PC-3 (cell line): ENCODE measurements around the gene KLHL7. TPM values are rescaled to one million over a fixed set of nuclear protein-coding genes. Genes with fewer than 3 reads are reported as not detected.
A peak's percentile ranks its signal among the peaks of the same experiment; 100 is the strongest.

Source experiments
- ATAC-seq: fragments of 200-7000 bp; cut with Tn5 transposase; 2 replicates; pipeline ENCODE4 v1.9.1; 2020; ENCODE audit warnings: mild to moderate bottlenecking, moderate library complexity
- BruUV-seq: library from RNA; stranded (reverse); fragments of 400-500 nt; replicated peaks from 2 replicates; lab custom pipeline; 2021; lab: Mats Ljungman, UMichigan
- CTCF ChIA-PET: fragments of 300-600 bp; sonication (Branson Sonifier 250); formaldehyde crosslinking; loops from one replicate; lab custom pipeline; 2022; ENCODE audit warnings: antibody characterized with exemption; lab: Charles Lee
- POLR2A ChIA-PET: fragments of 300-600 bp; sonication (Branson Sonifier 250); formaldehyde crosslinking; loops from one replicate; lab custom pipeline; 2022; ENCODE audit warnings: antibody characterized with exemption; ENCODE audit not compliant: unreplicated experiment; lab: Charles Lee
- DNase-seq: peaks from one replicate; pipeline ENCODE4 v3.0.0-alpha.2; 2015
- H2AFZ ChIP-seq: fragments of 300-600 bp; sonication (generic); 2 replicates; pipeline ENCODE4 v1.6.0; 2016; ENCODE audit warnings: antibody characterized with exemption, low read length
- H3F3A ChIP-seq: fragments of 300-600 bp; sonication (generic); one replicate; pipeline ENCODE4 v1.6.0; 2017; ENCODE audit warnings: antibody characterized with exemption, low read length, control low read depth, mild to moderate bottlenecking; ENCODE audit not compliant: unreplicated experiment
- H3K27ac ChIP-seq: fragments of 300-600 bp; sonication (generic); 2 replicates; pipeline ENCODE4 v1.5.1; 2016; ENCODE audit warnings: mild to moderate bottlenecking, low read length
- H3K27me3 ChIP-seq: fragments of 300-600 bp; sonication (generic); 2 replicates; pipeline ENCODE4 v1.6.1; 2016; ENCODE audit warnings: low read length, mixed read lengths
- H3K36me3 ChIP-seq: fragments of 300-600 bp; sonication (generic); 2 replicates; pipeline ENCODE4 v1.6.1; 2016; ENCODE audit warnings: low read depth, mixed run types, low read length, mixed read lengths
- H3K4me1 ChIP-seq: fragments of 300-600 bp; sonication (generic); 2 replicates; pipeline ENCODE4 v1.5.1; 2016; ENCODE audit warnings: low read length; ENCODE audit not compliant: insufficient read depth
- H3K4me2 ChIP-seq: fragments of 300-600 bp; sonication (generic); 2 replicates; pipeline ENCODE4 v1.6.0; 2016; ENCODE audit warnings: low read length
- H3K4me3 ChIP-seq: fragments of 300-600 bp; sonication (generic); 2 replicates; pipeline ENCODE4 v1.5.1; 2016; ENCODE audit warnings: mild to moderate bottlenecking, low read length, mixed read lengths
- H3K79me2 ChIP-seq: fragments of 300-600 bp; sonication (generic); 2 replicates; pipeline ENCODE4 v1.6.1; 2017; ENCODE audit warnings: low read length, mixed read lengths
- H3K9ac ChIP-seq: fragments of 300-600 bp; sonication (generic); 2 replicates; pipeline ENCODE4 v1.6.0; 2016; ENCODE audit warnings: mild to moderate bottlenecking, low read length
- H3K9me2 ChIP-seq: fragments of 300-600 bp; sonication (generic); replicated peaks from 2 replicates; pipeline ENCODE4 v1.6.1; 2016; ENCODE audit warnings: mixed run types, low read length, mixed read lengths
- H3K9me3 ChIP-seq: fragments of 300-600 bp; sonication (generic); 2 replicates; pipeline ENCODE4 v1.6.1; 2016; ENCODE audit warnings: low read length, mixed read lengths
- H4K20me1 ChIP-seq: fragments of 300-600 bp; sonication (generic); 2 replicates; pipeline ENCODE4 v1.6.1; 2016; ENCODE audit warnings: low read length, mixed read lengths
- EZH2 ChIP-seq: fragments of 300-600 bp; sonication (generic); IDR thresholded peaks from one replicate; pipeline ENCODE4 v1.6.1; 2017; ENCODE audit warnings: antibody characterized with exemption, mild to moderate bottlenecking, low read length; ENCODE audit not compliant: unreplicated experiment
- EZH2phosphoT487 ChIP-seq: fragments of 300-600 bp; sonication (generic); IDR thresholded peaks from 2 replicates; pipeline ENCODE4 v1.6.1; 2018; ENCODE audit warnings: mild to moderate bottlenecking, antibody characterized with exemption, low read length, borderline replicate concordance
- intact Hi-C: fragments of 100-400 bp; cut with micrococcal nuclease; formaldehyde crosslinking; loops from 2 replicates; pipeline ENCODE4 v1.9.0; 2023
- total RNA-seq: library from RNA; depleted of rRNA; stranded (reverse); fragments of >200 nt; gene quantifications from 2 replicates; pipeline ENCODE4 v1.2.3, GENCODE V29; 2014
- TF ChIP-seq, protein P1 (sequence below): fragments of 300-600 bp; sonication (generic); conservative IDR thresholded peaks from 2 replicates; pipeline ENCODE4 v1.5.1; 2017; ENCODE audit warnings: antibody characterized with exemption, low read depth, mild to moderate bottlenecking, low read length

KLHL7 gene
- total RNA-seq, 1 experiment from 2014 or later: 31.1 TPM

DNA sequence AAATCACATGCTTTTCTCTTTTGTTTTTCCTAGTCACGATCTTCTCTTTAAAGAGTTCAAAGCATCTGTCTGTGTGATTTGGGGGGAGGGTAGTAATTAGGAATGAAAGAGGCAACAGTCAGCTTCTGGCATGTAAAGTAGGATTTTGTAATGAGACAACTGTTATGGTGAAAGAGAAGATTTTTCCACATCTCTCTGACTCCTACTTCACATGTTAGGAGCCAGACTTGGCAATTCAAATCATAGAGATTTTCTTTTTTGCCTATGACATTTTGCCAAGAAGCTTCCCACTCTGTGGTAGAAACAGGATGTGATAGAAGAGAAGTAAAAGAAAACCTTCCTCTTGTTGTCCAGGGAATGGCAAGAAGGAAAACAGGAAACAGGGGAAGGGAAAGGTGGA lies 38.3 kb upstream of the KLHL7 start:
- POLR2A ChIA-PET: no interaction called here

DNA sequence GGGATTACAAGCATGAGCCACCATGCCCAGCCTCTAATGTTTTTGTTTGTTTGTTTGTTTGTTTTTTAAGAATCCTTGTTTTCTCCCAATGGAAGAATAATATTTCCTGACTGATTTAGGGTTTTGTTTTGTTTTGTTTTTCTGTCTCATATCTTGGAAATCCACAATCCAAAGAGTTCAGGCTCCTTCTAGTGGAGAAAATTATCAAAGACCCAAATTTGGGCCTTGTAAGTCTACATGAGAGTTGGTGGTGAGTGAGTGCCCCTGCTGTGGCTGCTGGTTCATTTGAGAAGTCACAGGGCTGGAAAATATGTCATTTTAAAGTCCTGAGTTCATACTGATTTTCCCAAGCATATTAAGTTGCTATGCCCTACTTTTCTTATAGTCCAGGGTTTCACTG lies 33.5 kb upstream of the KLHL7 start:
- intact Hi-C loops: loop anchor here (5.0 kb wide), 1 partner anchor 345 kb away; the partner anchor contains the start of gene IL6
- peak; percentile 24 for DNase-seq
- H3K4me1 ChIP-seq: peaks cover 21% of the 10 kb centered on the region
- no peaks in the 10 kb centered on the region for H3K9me3 ChIP-seq
- H3K79me2 ChIP-seq: no peaks in the 10 kb centered on the region
- no peak overlapping the region for H3K9ac ChIP-seq
- no peak for TF ChIP-seq EZH2phosphoT487
- TF ChIP-seq, protein P1, sequence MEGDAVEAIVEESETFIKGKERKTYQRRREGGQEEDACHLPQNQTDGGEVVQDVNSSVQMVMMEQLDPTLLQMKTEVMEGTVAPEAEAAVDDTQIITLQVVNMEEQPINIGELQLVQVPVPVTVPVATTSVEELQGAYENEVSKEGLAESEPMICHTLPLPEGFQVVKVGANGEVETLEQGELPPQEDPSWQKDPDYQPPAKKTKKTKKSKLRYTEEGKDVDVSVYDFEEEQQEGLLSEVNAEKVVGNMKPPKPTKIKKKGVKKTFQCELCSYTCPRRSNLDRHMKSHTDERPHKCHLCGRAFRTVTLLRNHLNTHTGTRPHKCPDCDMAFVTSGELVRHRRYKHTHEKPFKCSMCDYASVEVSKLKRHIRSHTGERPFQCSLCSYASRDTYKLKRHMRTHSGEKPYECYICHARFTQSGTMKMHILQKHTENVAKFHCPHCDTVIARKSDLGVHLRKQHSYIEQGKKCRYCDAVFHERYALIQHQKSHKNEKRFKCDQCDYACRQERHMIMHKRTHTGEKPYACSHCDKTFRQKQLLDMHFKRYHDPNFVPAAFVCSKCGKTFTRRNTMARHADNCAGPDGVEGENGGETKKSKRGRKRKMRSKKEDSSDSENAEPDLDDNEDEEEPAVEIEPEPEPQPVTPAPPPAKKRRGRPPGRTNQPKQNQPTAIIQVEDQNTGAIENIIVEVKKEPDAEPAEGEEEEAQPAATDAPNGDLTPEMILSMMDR: peak; percentile 44; the same call in 1 of the 2 replicates
- no peak overlapping the region for H3K27ac ChIP-seq
- 0 out of 2 replicates have a peak, but pooled peaks have one; percentile 25 for ATAC-seq
- H3K4me3 ChIP-seq: no peak overlapping the region
- ChIA-PET POLR2A (no interaction called here), CTCF (interaction anchor here (0.6 kb wide), 2 partner anchors 13 to 399 kb away, joined by 3 to 5 read pairs; no protein-coding TSS in a partner anchor)
- H3K9me2 ChIP-seq: no peaks in the 10 kb centered on the region
- no peak overlapping the region for H3K4me2 ChIP-seq
- no peaks in the 10 kb centered on the region for H3K27me3 ChIP-seq
- H3K36me3 ChIP-seq: no peaks in the 10 kb centered on the region
- H4K20me1 ChIP-seq: no peaks in the 10 kb centered on the region
- no peak overlapping the region for H2AFZ ChIP-seq
- H3F3A ChIP-seq: no peaks in the 10 kb centered on the region
- no TSS peak for BruUV-seq

More for the DNA sequence above, 38.3 kb upstream of the KLHL7 start:
- H3K9ac ChIP-seq: no peak overlapping the region
- H4K20me1 ChIP-seq: no peaks in the 10 kb centered on the region
- ATAC-seq (no peak), DNase-seq (no peak)
- no peak overlapping the region for H2AFZ ChIP-seq
- no peaks in the 10 kb centered on the region for H3K36me3 ChIP-seq
- H3K79me2 ChIP-seq: no peaks in the 10 kb centered on the region
- no peak overlapping the region for H3K27ac ChIP-seq
- H3F3A ChIP-seq: no peaks in the 10 kb centered on the region
- no peaks in the 10 kb centered on the region for H3K27me3 ChIP-seq
- no peaks in the 10 kb centered on the region for H3K4me1 ChIP-seq
- no TSS peak for BruUV-seq
- no peaks in the 10 kb centered on the region for H3K9me3 ChIP-seq
- CTCF ChIA-PET: no interaction called here
- no peak overlapping the region for H3K4me2 ChIP-seq
- no peaks in the 10 kb centered on the region for H3K9me2 ChIP-seq
- TF ChIP-seq, protein P1: no peak
- TF ChIP-seq EZH2phosphoT487 (no peak), EZH2 (no peak)
- intact Hi-C loops: no loop called here
- no peak overlapping the region for H3K4me3 ChIP-seq

DNA sequence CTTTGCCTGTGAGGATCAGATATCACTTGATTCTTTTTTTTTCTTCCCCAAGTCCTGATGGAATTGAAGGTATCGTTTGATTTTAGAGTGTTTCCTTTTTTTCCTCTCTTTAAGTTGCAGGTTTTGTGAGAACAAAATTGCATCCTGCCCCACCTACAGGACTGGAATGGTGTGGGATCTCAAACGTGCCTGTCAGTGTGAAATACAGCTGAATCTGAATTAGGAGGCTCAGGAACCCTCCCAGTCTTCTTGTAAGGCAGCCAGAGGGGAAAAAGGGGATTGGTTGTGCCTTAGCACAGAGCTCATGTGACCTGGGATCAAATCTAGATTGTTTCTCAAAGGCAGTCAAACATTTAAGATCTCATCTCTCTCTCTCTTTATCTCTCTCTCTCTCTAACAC lies 32.7 kb upstream of the KLHL7 start:
- intact Hi-C loops: loop anchor here (5.0 kb wide), 1 partner anchor 346 kb away; the partner anchor contains the start of gene IL6
- Histone ChIP-seq H3K4me2 (no peak overlapping the region), H3F3A (no peaks in the 10 kb centered on the region), H3K4me1 (peaks cover 24% of the 10 kb centered on the region), H3K9me2 (no peaks in the 10 kb centered on the region), H3K27ac (no peak overlapping the region), H3K27me3 (no peaks in the 10 kb centered on the region), H4K20me1 (no peaks in the 10 kb centered on the region), H3K9me3 (no peaks in the 10 kb centered on the region), H2AFZ (0 out of 2 replicates have a peak overlapping the region, but pooled peaks have one; percentile 19), H3K36me3 (no peaks in the 10 kb centered on the region), H3K79me2 (no peaks in the 10 kb centered on the region), H3K4me3 (no peak overlapping the region), H3K9ac (no peak overlapping the region)
- ChIA-PET POLR2A (no interaction called here), CTCF (interaction anchor here (0.6 to 1.6 kb wide), 2 partner anchors 13 to 400 kb away, joined by 3 to 4 read pairs; no protein-coding TSS in a partner anchor)
- BruUV-seq: no TSS peak
- DNase-seq: no peak
- TF ChIP-seq EZH2 (no peak), EZH2phosphoT487 (no peak)
- TF ChIP-seq, protein P1: 0 out of 2 replicates have a peak, but pooled peaks have one; percentile 7
- ATAC-seq: 0 out of 2 replicates have a peak, but pooled peaks have one; percentile 10
